Amniotic epithelial cell (primary cell): ENCODE measurements around the gene SLC2A1.

ENCODE experiments used
- DNase-seq: peaks from one replicate; pipeline ENCODE4 v3.0.0-alpha.2; 2010; ENCODE audit warnings: low read depth

Gene SLC2A1

DNA sequence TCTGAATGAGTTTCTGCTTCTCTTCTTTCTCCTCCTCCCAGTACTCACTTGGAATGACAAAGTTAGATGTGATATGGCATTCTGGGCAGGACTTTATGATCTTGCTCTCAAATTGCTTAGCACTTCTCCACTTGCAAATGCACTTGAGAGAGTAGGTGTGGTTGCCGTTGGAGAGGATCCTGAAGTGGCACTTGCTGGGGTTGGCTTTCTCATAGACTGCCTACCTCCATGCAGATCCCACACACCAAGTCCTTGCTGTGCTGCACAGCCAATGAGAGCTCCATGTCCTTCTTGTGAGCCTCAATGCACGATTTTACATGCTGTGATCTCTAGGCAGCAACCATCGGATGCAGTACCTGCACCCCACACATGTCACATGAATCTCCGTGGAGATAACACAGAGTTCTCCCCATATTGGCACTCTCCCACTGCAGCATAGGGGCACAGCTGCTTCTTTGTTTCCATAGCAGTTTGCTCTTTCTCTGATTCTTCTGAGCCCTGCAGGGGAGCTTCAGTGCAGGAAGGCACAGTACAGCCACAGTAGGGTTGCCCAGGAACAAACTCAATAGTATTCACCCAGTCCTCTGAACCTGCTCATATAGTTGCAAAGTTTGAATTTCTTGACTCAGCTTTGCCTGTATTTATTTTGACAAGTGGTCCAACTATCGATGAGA is 67.1 kb downstream of the SLC2A1 start:
- no peak for DNase-seq

DNA sequence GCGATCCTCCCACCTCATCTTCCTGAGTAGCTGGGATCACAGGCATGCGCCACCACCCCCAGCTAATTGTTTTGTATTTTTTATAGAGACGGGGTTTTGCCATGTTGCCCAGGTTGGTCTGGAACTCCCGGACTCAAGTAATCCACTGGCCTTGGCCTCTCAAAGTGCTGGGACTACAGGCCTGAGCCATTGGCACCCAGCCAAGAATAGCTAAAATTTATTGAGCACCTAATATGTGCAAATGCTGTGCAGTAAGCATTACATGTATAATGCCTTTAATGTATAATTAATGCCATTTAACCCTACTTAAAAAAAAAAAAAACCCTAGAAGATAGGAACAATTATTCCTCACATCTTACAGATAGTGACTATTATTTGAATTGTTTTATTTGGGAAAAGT is 69.4 kb downstream of the SLC2A1 start:
- no peak for DNase-seq

DNA sequence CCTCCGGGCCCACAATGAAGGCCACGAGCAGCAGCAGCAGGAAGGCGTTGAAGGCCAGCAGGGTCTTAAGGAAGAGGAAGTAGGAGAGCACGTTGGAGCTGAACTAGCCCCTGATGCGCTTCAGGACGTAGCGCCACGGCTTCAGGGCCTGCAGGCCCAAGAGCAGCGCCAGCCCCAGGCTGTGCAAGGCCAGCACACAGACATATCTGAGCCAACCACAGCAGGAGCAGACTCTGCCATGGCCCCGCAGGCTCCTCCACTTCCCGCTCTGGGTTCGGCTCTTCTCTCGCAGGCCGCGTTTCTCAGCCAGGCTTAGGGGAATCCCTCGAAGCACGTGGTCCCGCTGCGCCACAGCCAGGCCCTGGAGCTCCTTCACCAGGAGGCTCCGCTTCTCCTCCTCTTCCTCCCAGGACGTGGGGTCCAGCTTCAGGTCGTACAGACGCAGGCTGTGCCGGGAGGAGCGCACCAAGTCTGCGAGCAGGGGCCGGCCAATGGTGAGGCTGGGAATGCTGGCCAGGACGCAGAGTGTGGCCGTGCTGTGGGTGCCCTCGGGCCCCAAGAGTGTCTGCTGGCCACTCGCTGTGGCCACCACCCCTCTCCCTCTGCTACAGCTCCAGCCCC is 70.5 kb downstream of the SLC2A1 start:
- DNase-seq, result no peak

DNA sequence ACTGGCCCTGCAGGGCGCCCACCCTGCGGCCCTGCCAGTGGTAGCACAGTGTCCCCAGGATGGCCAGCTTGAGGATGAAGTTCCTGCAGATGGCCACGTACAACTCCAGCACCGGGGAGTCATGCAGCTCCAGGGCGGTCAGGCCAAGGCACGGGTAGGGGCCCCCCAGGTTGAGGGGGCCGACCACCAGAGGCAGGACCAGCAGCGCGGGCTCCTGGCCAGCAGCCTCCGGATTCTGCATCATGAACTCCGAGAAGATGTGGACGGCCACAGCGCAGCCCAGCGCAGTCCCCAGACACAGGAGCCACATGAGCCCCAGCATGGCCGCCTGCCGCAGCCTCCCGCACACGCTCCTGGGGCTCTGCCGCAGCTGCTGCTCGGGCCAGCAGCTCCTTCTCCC is 71.3 kb downstream of the SLC2A1 start:
- DNase-seq, result no peak

DNA sequence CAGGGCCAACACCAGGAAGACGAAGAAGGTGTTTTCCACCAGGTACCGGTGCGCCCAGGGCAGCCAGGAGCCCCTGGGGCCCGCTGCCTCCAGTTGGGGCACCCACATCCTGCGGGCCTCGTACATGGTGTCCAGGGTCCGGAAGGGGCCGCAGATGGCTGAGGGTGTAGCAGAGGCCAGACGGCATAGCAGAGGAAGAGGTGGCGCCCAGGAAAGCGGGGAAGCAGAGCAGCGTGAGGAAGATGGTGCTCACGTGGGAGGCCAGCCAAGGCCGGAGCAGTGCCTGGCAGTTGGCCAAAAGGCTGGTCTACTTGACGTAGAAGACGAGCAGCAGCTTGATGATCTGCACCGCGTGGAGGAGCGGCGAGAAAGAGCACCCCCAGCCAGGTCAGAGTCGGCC is 71.9 kb downstream of the SLC2A1 start:
- no peak for DNase-seq

DNA sequence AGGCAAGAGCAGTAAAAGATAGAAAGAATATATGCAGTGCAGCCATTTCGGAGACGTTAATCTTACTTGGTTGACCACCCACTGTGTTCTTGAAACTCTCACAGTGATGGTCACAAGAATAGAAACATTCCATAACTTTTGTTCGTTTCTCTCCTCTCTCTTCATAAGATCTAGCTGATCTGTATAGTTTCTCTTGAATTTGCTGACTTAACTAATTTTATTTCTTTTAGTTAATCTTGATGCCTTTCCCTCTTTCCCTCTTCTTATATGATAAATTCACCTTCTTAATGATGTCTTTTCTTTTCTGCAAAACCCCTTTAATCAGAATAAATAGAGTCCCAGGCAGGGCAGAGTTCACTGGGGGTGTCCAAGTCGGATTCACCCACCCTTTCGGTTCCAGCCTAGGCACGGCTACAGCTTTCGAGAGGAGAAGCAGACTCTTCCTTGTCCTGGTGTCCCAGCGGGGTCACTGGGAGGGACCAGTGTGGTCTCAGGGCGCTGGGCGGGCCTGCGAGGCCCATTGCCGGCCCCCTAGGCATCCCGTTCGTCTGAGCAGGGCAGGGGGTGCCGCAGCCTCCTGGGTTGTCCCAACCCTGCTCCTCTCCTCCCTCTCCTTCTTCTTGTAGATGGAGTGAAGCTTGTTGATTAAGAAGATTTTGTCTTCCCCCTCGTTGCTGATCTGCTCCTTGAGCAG is 72.5 kb downstream of the SLC2A1 start:
- no peak for DNase-seq

DNA sequence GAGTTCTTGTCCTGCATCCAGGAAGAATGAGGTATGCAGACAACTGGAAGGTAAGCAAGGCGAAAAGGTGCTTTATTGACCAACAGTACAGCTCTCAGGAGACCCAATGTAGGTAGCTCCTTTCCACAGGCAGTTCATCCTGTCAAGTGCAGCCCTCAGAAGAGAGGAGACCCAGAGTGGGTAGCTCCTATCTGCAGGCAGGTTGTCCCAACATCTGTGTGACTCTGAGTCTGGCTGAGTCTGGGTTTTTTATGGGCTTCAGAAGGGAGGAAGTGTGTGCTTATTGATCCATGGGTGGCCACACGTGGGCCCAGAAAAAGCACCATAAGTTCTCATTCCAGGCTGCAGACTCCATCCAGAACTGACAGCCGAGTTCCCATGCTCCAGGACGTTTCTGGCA is 78.3 kb downstream of the SLC2A1 start:
- DNase-seq, result no peak

DNA sequence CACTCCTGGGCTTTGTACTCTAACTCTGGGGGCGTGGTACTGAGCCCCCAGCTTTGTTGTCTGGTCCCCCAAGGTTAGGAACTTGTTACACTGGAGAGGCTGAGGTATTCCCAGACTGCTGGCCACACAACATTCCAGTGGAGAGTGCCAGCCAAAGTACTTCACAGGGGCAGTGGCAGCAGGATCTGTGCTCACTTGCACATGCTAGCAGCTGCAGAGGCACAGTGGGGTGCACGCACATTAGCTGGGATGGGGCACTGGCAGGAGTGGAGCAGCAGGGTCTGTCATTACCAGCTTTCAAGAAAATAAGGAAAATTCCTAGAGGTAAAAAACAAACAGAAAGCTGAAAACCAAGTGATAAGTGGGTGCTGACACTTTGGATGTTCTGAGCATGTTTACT is 81.3 kb downstream of the SLC2A1 start:
- DNase-seq, result no peak

DNA sequence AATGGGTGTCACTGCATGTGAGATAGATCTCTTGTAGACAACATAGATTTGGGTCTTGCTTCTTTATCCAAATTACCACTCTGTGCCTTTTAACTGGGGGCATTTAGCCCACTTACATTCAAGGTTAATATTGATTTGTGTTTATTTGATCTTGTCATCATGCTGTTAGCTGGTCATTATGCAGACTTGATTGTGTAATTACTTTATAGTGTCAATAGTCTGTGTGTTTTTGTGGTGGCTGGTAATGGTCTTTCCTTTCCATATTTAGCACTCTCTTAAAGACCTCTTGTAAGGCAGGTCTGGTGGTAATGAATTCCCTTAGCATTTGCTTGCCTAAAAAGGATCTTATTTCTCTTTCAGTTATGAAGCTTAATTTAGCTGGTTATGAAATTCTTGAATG is 82.7 kb downstream of the SLC2A1 start:
- DNase-seq, result no peak
